NCI-H774 (cell line): ENCODE results near the gene TSPAN9.

Experiments used
- DNase-seq: peaks from one replicate; lab custom pipeline; 2025; lab: John Stamatoyannopoulos, UW

TSPAN9 gene

DNA sequence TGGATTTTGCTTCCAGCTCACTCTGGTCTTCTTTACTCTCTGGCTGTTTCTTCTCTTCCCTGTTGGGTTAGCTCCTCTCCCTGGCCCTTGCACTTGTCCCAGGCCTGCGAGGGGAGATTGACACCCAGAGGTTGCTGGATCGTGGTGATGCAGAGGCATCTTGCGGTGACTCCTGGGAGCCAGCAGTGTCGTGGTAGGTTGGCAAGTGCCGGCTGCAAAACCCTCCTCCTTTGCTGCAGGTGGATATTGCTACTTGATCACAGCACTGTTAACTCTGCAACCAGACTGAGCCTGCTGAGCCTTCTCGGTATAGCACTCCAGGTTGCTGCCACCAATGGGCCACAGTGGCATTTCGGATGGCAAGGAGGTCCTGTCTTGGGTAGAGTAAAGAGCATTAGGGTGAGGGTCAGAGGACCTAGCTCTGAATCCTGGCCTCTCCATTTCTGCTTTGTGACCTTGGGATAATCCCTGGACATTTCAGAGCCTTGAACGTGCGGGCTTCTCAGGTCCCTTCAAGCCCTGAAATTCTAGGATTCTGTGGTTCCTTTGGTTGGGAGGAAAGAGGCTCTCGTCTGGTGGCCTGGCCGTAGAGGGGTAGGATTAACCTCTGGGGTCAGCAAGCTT is 87.4 kb downstream of the TSPAN9 start:
- no peak for DNase-seq

DNA sequence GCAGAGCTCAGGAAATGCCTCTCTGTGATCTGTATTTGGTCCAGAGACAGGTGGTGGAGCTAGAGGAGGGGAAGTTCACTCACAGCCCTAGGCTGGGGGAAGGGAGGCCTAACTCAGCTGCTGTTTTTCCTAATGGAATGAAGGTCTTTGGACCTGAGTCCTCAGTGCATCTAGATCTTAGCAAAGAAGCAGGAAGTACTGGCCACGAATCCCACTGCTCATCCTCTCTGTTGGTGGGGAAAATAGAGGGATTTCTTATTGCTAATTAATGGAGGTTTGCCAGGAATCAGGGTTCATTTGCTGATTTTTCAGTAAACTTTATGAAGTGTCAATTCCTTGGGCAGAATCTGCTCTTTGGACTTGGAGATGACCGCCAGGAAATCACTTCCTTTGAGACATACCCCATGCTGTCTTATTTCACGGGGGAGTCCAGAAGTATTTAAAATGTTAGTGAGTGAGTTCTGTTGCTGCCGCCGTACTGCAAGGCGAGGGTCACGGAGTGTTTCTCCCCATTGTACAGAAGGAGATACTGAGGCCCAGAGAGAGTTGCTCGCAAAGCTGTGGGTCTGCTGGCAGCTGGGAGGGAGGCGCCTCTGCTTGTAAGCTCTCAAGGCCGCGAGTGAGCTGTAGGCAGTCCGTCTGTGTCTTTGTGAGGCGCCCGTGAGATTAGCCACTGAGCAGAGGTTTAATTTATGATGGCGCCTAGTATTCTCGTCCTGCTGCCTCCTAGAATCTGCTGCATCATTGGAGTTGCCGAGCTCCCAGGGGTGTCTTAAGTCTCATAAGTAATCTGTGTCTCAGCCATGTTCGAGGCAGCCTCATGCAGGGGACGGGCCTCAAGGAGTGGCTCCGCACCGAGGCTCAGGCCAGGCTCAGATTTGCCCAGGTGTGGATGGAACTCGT is 88.2 kb downstream of the TSPAN9 start:
- DNase-seq: no peak

- no peak for DNase-seq
These were observed 90.5 kb downstream of the TSPAN9 start for GRCh38 chr12:3167636-3168035.

- DNase-seq: peak; percentile 58
These were observed 91.3 kb downstream of the TSPAN9 start for GRCh38 chr12:3168223-3169221.

- no peak for DNase-seq
These were observed 93.4 kb downstream of the TSPAN9 start for GRCh38 chr12:3170423-3171194.

DNA sequence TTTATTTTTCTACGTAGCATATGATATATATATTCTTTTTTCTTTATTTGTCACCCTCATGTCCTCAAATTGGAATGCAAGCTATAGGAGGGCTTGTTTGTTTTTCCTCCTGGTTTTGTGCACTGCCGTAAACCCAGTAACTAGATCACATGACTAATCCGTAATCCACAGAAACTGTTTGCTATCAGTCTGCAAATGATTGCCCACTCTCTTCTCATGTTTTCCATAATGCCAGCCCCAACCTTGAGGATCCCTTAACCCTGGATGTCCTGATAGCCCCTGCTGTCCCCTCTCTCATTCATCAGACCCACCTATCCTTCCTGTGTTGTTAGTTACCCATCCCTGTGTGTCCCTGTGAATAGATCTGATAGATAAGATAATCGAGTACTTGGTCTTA is 94.0 kb downstream of the TSPAN9 start:
- DNase-seq: no peak

GRCh38 chr12:3172124-3173007 is 95.2 kb downstream of the TSPAN9 start:
- no peak for DNase-seq

DNA sequence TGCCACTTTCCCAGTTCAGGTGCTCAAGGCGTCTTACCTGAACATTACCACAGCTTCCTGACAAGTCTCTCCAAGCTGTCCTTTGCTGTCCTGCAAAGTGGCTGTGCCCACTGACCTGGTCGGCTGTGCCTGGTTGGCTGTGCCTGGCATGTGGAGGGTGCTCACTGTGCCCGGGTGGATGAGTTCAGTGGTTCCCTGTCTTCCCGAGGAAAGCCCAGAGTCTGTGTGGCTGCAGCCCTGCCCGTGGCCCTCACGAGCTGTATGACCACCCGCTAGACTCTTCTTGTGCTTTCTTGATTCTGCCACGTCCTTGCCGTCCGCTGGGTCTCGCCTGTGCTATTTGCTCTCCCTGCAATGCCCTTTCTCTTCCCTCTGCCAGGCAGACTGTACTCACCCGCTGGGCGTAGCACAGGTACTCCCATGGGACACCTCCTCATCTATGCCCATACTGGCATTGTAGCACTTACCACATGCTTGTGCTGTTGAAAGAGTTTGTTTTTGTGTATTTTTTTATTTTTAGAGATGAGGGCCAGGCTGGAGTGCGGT is 95.9 kb downstream of the TSPAN9 start:
- DNase-seq: no peak

DNA sequence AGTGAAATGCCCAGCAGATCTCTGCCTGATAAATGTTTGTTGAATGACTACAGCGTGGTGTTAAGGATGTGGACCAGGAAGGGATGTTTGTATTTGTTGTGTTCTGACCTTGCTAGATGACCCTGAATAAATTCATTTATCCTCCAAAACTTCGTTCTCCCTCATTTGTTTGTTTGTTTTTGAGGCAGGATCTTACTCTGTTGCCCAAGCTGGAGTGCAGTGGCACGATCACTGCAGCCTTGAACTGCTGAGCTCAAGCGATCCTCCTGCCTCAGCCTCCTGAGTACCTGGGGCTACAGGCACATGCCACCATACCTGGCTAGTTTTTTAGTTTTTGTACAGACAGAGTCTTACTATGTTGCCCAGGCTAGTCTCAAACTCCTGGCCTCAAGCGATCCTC is 96.7 kb downstream of the TSPAN9 start:
- DNase-seq: no peak

GRCh38 chr12:3175238-3175637 is 98.1 kb downstream of the TSPAN9 start:
- DNase-seq: no peak

DNA sequence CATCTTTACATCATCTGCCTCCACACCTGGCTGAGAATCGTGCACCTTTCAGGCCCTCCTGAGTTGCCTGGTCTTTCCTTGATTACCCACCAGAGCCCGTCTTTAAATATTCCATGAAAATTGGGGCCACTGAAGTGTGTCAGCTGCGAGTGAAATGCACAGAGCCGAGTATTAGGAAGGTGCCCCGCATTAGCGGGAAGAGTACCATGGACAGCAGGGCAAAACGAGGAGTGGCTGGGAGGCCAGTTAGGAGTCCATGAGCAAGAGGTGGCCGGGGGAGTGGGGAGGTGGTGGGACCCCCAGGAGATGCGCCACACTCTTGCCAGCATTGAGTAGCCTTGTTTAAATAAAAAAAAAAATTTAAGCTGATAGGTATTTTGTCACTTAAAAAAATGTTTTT is 99.6 kb downstream of the TSPAN9 start:
- DNase-seq: no peak

GRCh38 chr12:3177778-3178425 is 100.7 kb downstream of the TSPAN9 start:
- DNase-seq: no peak

DNA sequence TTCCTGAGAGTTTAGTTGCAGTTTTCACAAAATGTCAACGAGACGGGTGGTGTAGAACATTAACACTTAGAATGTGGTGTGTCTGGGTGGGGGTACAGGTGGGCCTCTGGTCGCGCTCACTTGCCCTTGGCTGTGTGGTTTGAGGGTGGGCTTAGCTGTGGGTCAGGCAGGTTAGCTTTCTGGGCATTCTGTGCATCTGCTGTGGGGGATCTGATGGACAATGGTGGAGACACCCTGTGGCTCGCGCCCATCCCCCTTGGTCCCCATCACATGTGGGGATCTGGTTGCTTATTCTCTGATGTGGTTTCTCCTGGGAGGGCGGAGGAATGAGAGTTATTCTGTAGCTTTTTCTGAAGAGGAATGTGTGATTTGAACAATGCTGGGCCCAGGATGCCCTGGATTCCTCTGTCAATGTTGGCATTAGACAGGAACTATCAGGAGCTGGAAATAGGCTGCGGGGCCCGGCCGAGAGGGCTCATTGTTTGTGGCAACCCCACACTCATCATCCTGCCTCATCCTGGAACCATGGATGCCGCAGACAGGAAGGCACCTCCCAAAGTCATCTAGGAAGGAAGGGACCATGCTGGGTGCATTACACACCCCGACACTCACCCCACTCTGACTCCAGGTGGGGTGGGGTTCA is 101.6 kb downstream of the TSPAN9 start:
- DNase-seq: no peak

DNA sequence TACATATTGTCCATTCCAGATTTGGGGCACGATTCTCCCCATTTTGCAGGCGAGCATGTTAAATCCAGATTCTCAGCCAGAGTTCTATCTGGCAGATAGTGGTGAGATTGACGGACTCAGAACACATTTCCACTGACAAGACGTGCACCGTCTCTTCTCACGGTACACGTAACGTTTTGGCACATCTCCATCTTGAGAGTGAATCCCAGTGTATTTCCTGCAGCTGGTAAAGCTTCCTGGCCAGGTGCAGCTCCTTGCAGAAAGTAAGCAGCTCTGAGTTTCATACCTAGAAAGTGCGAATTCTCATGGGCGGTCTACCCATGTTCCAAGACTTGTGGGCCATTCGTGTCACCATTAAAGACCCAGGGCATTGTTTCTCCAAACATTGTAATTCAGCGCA is 102.6 kb downstream of the TSPAN9 start:
- DNase-seq: no peak

- no peak for DNase-seq
These were observed 105.2 kb downstream of the TSPAN9 start for GRCh38 chr12:3182426-3182825.

GRCh38 chr12:3184485-3184884 is 107.3 kb downstream of the TSPAN9 start:
- no peak for DNase-seq

- DNase-seq: peak; percentile 80
These were observed 108.2 kb downstream of the TSPAN9 start for GRCh38 chr12:3185260-3185870.

DNA sequence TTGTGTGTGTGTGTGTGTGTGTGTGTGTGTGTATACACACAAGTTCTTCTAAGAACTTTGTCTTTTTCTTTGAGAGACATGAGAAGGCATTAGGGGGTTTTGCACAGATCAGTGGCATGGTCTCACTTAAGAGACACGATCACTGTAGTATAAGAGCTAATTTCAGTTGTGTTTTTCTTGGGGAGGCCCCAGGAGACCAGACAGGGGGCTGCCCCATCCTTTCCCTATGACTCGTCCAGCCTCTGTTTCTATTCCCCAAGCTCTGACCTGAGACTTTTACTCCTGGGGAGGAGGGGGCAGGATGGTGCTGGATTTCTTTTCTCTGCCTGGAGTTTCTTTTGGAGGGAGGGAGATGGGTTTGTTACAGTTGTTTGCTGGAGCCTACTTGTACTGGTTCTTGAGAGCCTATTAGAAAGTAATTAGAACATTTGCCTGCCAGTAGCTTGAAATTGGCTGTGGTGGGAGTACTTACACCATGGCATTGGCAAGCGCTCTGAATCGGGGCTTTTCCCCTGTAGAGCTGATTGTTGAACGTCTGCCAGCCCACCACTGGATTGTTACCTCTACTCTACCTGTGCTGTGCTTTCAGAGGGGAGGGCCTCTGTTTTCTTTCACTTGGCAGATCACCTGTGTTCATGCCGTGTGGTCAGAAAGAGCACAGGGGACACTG is 109.5 kb downstream of the TSPAN9 start:
- no peak for DNase-seq
